OCI-LY7 (cell line): ENCODE data around the gene MRPL55. TPM values are rescaled to one million over a fixed set of nuclear protein-coding genes. Genes with fewer than 3 reads are reported as not detected.

Experiments used
- BruUV-seq: library from RNA; stranded (reverse); fragments of 400-500 nt; replicated peaks from 2 replicates; lab custom pipeline; 2021; lab: Mats Ljungman, UMichigan
- CTCF ChIA-PET: fragments of 300-600 bp; sonication (Branson Sonifier 250); formaldehyde crosslinking; loops from one replicate; lab custom pipeline; 2022; ENCODE audit warnings: antibody characterized with exemption; ENCODE audit not compliant: unreplicated experiment; lab: Charles Lee
- POLR2A ChIA-PET: fragments of 300-600 bp; sonication (Branson Sonifier 250); formaldehyde crosslinking; loops from one replicate; lab custom pipeline; 2022; ENCODE audit warnings: antibody characterized with exemption; lab: Charles Lee
- DNase-seq: peaks from one replicate; pipeline ENCODE4 v3.0.0-alpha.2; 2015; ENCODE audit warnings: low spot score
- H2AFZ ChIP-seq: fragments of 200-600 bp; sonication (generic), shearing (Covaris generic); 2 replicates; pipeline ENCODE4 v1.6.1; 2014; ENCODE audit warnings: mild to moderate bottlenecking, antibody characterized with exemption, low read length, moderate library complexity
- H3K27ac ChIP-seq: fragments of 200-600 bp; sonication (generic); 2 replicates; pipeline ENCODE4 v1.5.1; 2014; ENCODE audit warnings: mixed run types, low read depth, mild to moderate bottlenecking, moderate library complexity, low read length, inconsistent platforms; ENCODE audit not compliant: poor library complexity, severe bottlenecking
- H3K36me3 ChIP-seq: fragments of 200-600 bp; sonication (generic); 2 replicates; pipeline ENCODE4 v1.6.1; 2014; ENCODE audit warnings: mild to moderate bottlenecking, antibody characterized with exemption, low read length, moderate library complexity, mixed read lengths; ENCODE audit not compliant: insufficient read depth
- H3K4me1 ChIP-seq: fragments of 200-600 bp; sonication (generic); 2 replicates; pipeline ENCODE4 v1.5.1; 2014; ENCODE audit warnings: mild to moderate bottlenecking, low read length; ENCODE audit not compliant: insufficient read depth, poor library complexity, severe bottlenecking
- H3K4me2 ChIP-seq: fragments of 200-600 bp; sonication (generic); 2 replicates; pipeline ENCODE4 v1.6.1; 2014; ENCODE audit warnings: mild to moderate bottlenecking, low read length
- H3K4me3 ChIP-seq: fragments of 200-600 bp; sonication (generic); 2 replicates; pipeline ENCODE4 v1.5.1; 2014; ENCODE audit warnings: mild to moderate bottlenecking, low read depth, low read length; ENCODE audit not compliant: poor library complexity, severe bottlenecking
- H3K79me2 ChIP-seq: fragments of 200-600 bp; sonication (generic); 2 replicates; pipeline ENCODE4 v1.6.1; 2016; ENCODE audit warnings: low read depth, mild to moderate bottlenecking, low read length, moderate library complexity, mixed read lengths; ENCODE audit not compliant: insufficient read depth
- H3K9me2 ChIP-seq: fragments of 200-600 bp; sonication (generic); 2 replicates; pipeline ENCODE4 v1.6.1; 2016; ENCODE audit warnings: mild to moderate bottlenecking, low read length, mixed read lengths; ENCODE audit not compliant: insufficient read depth
- H3K9me3 ChIP-seq: fragments of 200-600 bp; sonication (generic); 2 replicates; pipeline ENCODE4 v1.6.1; 2014; ENCODE audit warnings: mild to moderate bottlenecking, mixed run types, low read length, mixed read lengths
- H4K20me1 ChIP-seq: fragments of 200-600 bp; sonication (generic); 2 replicates; pipeline ENCODE4 v1.6.1; 2014; ENCODE audit warnings: mild to moderate bottlenecking, antibody characterized with exemption, low read length, moderate library complexity, mixed read lengths; ENCODE audit not compliant: insufficient read depth
- CTCF ChIP-seq: fragments of 200-600 bp; sonication (generic); conservative IDR thresholded peaks from 2 replicates; pipeline ENCODE4 v1.5.1; 2014; ENCODE audit warnings: mild to moderate bottlenecking, antibody characterized with exemption, low read length, moderate library complexity, mixed read lengths
- EZH2phosphoT487 ChIP-seq: fragments of 200-600 bp; sonication (generic); IDR thresholded peaks from 2 replicates; pipeline ENCODE4 v1.6.1; 2018; ENCODE audit warnings: low read depth, borderline replicate concordance, mild to moderate bottlenecking, mixed run types, antibody characterized with exemption, low read length, moderate library complexity, mixed read lengths
- intact Hi-C: fragments of 100-400 bp; cut with micrococcal nuclease; formaldehyde crosslinking; loops from one replicate; pipeline ENCODE4 v1.10.0; 2022; ENCODE audit not compliant: unreplicated experiment
- total RNA-seq, 2 experiments: library from RNA; depleted of rRNA in 1 of 2; stranded (reverse); fragments of >200 nt in 1 of 2; shearing (Covaris generic) in 1 of 2; gene quantifications; 2 replicates each; pipeline ENCODE4 v1.2.3, GENCODE V29; 2014 to 2022

Gene MRPL55
- total RNA-seq, 2 experiments from 2014 or later: 50.0 to 92.8 TPM

- CTCF ChIA-PET: no interaction called here
- H3K9me3 ChIP-seq: no peaks in the 10 kb centered on the region
These were observed 46.9 kb downstream of the MRPL55 start for GRCh38 chr1:228062085-228062791.

GRCh38 chr1:228061411-228062084 lies 47.6 kb downstream of the MRPL55 start:
- no peak overlapping the region for H3K27ac ChIP-seq
- H3K9me3 ChIP-seq: no peaks in the 10 kb centered on the region
- intact Hi-C loops: no loop called here
- no peaks in the 10 kb centered on the region for H3K9me2 ChIP-seq
- H3K79me2 ChIP-seq: no peaks in the 10 kb centered on the region
- no peak for DNase-seq
- H3K36me3 ChIP-seq: no peaks in the 10 kb centered on the region
- no peak overlapping the region for H2AFZ ChIP-seq
- TF ChIP-seq CTCF: no peak
- TF ChIP-seq EZH2phosphoT487: no peak
- CTCF ChIA-PET: no interaction called here
- H3K4me2 ChIP-seq: no peak overlapping the region
- no TSS peak for BruUV-seq
- no peaks in the 10 kb centered on the region for H4K20me1 ChIP-seq
- H3K4me3 ChIP-seq: no peak overlapping the region
- POLR2A ChIA-PET: no interaction called here
- H3K4me1 ChIP-seq: peaks cover 5% of the 10 kb centered on the region

More at GRCh38 chr1:228062085-228062791, 46.9 kb downstream of the MRPL55 start:
- POLR2A ChIA-PET: no interaction called here
- DNase-seq: no peak
- Histone ChIP-seq H3K4me3 (no peak overlapping the region), H3K27ac (no peak overlapping the region), H4K20me1 (no peaks in the 10 kb centered on the region), H3K9me2 (no peaks in the 10 kb centered on the region), H3K36me3 (no peaks in the 10 kb centered on the region), H3K4me2 (no peak overlapping the region), H3K79me2 (no peaks in the 10 kb centered on the region), H3K4me1 (peaks cover 5% of the 10 kb centered on the region), H2AFZ (no peak overlapping the region)
- intact Hi-C loops: no loop called here
- no TSS peak for BruUV-seq
- TF ChIP-seq EZH2phosphoT487 (no peak), CTCF (no peak)
